HCT116 (cell line): ENCODE data around the gene IL15RA.

Experiments
- EZH2 ChIP-seq: fragments of 200-600 bp; sonication (generic); IDR thresholded peaks from 2 replicates; pipeline ENCODE4 v1.6.1; 2017; ENCODE audit warnings: antibody characterized with exemption, mixed run types
- POLR2A ChIP-seq: IDR thresholded peaks from 2 replicates; pipeline ENCODE4 v1.7.0; 2011; ENCODE audit warnings: borderline replicate concordance; ENCODE audit not compliant: insufficient read depth, insufficient read length; ENCODE audit errors: extremely low read depth
- YY1 ChIP-seq: IDR thresholded peaks from 2 replicates; pipeline ENCODE4 v1.6.1; 2011; ENCODE audit warnings: low read length, low read depth, moderate library complexity, mild to moderate bottlenecking; ENCODE audit not compliant: insufficient replicate concordance; ENCODE audit errors: extremely low read depth
- TF ChIP-seq, protein P1 (sequence below), 3 experiments: fragments of 200-600 bp in 1 of 3; sonication (generic) in 1 of 3; IDR thresholded peaks in 2 of 3; conservative IDR thresholded peaks in 1 of 3; 2 replicates each; pipeline ENCODE4 v1.5.1; 2012 to 2017; ENCODE audit warnings: low read depth in 2 of 3, low read length in 2 of 3, antibody characterized with exemption in 1 of 3, borderline replicate concordance in 1 of 3, control low read depth in 1 of 3, mild to moderate bottlenecking in 1 of 3, mixed read lengths in 1 of 3, mixed run types in 1 of 3, moderate library complexity in 1 of 3; ENCODE audit not compliant: insufficient read depth in 1 of 3
- TF ChIP-seq, protein P2 (sequence below): IDR thresholded peaks from 2 replicates; pipeline ENCODE4 v1.6.1; 2012
- TF ChIP-seq, protein P3 (sequence below): IDR thresholded peaks from 2 replicates; pipeline ENCODE4 v1.6.1; 2012; ENCODE audit warnings: low read depth
- TF ChIP-seq, protein P4 (sequence below): IDR thresholded peaks from 2 replicates; pipeline ENCODE4 v1.6.1; 2012

DNA sequence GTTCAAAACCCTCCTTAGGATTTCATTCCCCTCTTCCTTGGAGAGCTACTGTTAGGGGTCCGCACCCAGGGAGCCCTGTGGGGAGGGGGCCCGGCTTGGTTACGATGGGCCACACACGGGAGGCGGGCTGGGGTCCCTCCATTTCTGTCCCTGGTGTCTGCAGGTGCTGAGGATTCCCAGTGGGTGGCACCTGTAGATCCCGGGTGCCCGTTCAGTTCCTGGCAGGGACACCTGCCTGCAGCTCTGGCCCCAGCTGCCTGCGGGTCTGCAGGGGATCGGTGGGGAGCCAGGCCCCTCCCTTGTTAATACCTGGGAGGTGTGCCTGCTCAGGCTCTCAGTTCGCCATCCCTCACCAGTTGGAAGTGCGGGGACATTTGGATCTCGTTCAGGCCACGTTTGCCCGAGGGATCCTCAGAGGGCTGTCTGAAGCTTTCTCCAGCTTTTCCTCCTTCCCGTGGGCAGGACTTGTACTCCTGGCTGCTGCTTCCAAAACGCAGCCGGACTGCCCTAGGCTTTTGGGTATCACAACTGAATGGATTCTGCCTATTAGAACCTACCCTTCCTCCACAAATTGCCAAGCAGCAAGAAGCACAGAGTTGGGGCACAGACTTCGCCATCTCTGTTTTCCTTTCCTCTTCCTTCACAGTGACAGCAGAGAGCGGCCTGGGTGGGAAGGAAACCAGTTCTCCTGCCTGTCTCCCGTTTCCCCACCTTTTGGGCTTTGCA is 22.3 kb upstream of the IL15RA start:
- TF ChIP-seq, protein P1, sequence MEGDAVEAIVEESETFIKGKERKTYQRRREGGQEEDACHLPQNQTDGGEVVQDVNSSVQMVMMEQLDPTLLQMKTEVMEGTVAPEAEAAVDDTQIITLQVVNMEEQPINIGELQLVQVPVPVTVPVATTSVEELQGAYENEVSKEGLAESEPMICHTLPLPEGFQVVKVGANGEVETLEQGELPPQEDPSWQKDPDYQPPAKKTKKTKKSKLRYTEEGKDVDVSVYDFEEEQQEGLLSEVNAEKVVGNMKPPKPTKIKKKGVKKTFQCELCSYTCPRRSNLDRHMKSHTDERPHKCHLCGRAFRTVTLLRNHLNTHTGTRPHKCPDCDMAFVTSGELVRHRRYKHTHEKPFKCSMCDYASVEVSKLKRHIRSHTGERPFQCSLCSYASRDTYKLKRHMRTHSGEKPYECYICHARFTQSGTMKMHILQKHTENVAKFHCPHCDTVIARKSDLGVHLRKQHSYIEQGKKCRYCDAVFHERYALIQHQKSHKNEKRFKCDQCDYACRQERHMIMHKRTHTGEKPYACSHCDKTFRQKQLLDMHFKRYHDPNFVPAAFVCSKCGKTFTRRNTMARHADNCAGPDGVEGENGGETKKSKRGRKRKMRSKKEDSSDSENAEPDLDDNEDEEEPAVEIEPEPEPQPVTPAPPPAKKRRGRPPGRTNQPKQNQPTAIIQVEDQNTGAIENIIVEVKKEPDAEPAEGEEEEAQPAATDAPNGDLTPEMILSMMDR (IDR thresholded peaks at IDR 0.05 in 2 of 3, conservative IDR thresholded peaks at IDR 0.05 in 1 of 3; ENCODE audit: borderline replicate concordance in 1 of 3, insufficient read depth in 1 of 3, low read depth in 2 of 3, low read length in 2 of 3) = no peak
- no peak for TF ChIP-seq YY1
- no peak for TF ChIP-seq POLR2A
- no peak for TF ChIP-seq EZH2
- TF ChIP-seq, protein P2, sequence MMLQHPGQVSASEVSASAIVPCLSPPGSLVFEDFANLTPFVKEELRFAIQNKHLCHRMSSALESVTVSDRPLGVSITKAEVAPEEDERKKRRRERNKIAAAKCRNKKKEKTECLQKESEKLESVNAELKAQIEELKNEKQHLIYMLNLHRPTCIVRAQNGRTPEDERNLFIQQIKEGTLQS = no peak
- TF ChIP-seq, protein P3, sequence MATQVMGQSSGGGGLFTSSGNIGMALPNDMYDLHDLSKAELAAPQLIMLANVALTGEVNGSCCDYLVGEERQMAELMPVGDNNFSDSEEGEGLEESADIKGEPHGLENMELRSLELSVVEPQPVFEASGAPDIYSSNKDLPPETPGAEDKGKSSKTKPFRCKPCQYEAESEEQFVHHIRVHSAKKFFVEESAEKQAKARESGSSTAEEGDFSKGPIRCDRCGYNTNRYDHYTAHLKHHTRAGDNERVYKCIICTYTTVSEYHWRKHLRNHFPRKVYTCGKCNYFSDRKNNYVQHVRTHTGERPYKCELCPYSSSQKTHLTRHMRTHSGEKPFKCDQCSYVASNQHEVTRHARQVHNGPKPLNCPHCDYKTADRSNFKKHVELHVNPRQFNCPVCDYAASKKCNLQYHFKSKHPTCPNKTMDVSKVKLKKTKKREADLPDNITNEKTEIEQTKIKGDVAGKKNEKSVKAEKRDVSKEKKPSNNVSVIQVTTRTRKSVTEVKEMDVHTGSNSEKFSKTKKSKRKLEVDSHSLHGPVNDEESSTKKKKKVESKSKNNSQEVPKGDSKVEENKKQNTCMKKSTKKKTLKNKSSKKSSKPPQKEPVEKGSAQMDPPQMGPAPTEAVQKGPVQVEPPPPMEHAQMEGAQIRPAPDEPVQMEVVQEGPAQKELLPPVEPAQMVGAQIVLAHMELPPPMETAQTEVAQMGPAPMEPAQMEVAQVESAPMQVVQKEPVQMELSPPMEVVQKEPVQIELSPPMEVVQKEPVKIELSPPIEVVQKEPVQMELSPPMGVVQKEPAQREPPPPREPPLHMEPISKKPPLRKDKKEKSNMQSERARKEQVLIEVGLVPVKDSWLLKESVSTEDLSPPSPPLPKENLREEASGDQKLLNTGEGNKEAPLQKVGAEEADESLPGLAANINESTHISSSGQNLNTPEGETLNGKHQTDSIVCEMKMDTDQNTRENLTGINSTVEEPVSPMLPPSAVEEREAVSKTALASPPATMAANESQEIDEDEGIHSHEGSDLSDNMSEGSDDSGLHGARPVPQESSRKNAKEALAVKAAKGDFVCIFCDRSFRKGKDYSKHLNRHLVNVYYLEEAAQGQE = no peak
- TF ChIP-seq, protein P4, sequence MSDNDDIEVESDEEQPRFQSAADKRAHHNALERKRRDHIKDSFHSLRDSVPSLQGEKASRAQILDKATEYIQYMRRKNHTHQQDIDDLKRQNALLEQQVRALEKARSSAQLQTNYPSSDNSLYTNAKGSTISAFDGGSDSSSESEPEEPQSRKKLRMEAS = no peak
